ENCODE results near the gene ADCY1. TPM values are rescaled to one million over a fixed set of nuclear protein-coding genes. Genes with fewer than 3 reads are reported as not detected.

ADCY1 gene
- total and polyA plus RNA-seq, 2 donors, result 1.2 to 3.7 TPM

DNA sequence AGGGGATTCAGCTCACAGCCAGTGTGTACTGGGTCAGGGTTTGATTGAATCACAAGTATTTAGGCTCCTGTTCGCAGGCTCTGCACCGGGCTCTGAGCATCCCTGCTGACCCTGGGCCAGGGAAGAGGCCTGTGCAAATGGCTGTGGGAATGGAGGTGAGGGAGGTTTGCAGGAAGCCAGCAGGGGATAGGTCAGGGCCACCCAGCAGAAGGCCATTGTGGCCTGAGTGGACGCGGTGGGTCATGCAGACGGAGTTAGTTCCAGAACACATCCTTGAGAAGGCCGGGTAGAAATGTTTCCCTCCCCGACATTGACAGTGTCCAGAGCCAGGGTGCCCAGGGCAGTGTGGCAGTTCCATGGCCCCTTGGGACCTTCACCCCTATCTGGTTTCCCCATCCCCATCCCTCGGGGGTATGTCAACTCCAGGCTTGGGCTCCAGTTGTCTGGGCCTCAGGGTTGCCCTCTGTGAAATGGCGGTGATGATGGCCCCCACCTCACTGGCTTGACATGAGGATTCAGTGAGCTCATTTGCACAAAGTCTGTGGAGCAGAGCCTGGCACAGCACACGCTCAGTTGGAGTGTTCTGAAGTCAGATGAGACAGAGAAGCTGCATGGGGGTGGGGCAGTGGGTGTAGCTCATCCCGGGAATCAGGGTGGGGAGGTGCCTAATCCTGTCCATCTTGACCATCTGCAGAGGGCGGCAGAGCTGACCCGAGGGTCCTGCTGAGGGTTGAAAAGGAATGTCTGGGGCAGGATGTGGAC is 107.6 kb downstream of the ADCY1 start:
- Histone ChIP-seq H3K36me3 (ENCODE audit: insufficient read depth) (no peaks in the 10 kb centered on the region), H3K27ac (ENCODE audit: low read depth) (no peak overlapping the region), H3K4me3 (ENCODE audit: low read depth, low read length) (no peak overlapping the region), H3K4me1 (ENCODE audit: insufficient read depth) (no peaks in the 10 kb centered on the region)
- WGBS, result 83% methylated on average over 13 of the region's 13 CpGs
- no peak for DNase-seq (ENCODE audit: extremely low spot score)

DNA sequence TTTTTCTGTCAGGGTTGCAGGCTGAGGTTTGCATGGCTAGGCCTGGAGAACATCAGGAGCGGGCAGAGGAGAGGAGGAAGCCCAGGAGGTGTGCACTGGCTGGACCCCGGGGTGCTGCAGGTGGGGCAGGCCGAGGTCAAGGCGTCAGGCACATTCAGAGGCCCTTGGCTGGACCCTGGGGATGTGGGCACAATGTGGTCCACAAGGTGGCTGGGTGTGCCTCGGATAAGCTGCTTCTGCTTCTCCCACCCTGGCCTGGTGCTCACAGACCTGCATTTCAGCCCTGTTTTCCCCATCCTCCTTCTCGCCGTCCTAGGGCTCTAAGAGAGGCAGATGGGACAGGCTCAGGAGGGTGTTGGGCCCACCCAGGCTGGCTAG is 108.2 kb downstream of the ADCY1 start:
- Histone ChIP-seq H3K4me3 (ENCODE audit: low read depth, low read length) (no peak overlapping the region), H3K4me1 (ENCODE audit: insufficient read depth) (no peaks in the 10 kb centered on the region), H3K27ac (ENCODE audit: low read depth) (no peak overlapping the region), H3K36me3 (ENCODE audit: insufficient read depth) (no peaks in the 10 kb centered on the region)
- DNase-seq (ENCODE audit: extremely low spot score), result no peak
- WGBS, result 88% methylated on average over 7 of the region's 7 CpGs

DNA sequence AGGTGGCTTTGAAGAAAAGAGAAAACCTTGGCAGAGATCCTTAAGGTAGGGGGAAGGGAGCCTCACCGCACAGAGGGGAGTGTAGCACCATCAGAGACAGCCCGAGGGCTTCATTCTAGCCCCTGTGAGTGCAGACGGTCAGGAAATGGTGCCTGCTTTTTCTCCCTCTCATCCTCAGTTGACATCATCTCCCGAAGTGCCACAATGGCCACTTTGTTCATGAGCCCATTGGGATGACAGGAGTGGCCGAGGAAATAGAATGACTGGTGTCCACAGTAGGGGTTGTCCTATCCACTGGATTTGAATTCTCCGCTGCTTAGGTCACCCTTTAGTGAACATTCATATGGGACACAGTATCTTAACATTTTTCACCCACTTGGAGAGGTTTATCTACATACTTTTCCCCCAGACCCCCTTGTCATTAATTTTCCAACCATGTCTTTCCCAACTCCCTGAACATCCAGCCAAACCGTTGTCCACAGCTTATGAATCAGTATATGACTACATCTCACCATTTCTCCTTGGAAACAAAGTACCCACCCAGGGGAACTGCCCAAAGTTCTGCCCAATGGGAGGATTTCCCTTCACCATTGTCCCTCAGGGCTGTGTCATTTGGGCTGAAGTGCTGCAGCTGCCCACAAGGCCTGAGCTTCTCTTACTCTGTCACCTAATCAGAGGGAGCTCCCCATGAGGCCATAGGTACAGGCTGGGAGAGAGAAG is 108.8 kb downstream of the ADCY1 start:
- Histone ChIP-seq H3K4me1 (ENCODE audit: insufficient read depth) (no peaks in the 10 kb centered on the region), H3K27ac (ENCODE audit: low read depth) (no peak overlapping the region), H3K36me3 (ENCODE audit: insufficient read depth) (no peaks in the 10 kb centered on the region), H3K4me3 (ENCODE audit: low read depth, low read length) (no peak overlapping the region)
- no peak for DNase-seq (ENCODE audit: extremely low spot score)
- WGBS, result 87% methylated on average over 7 of the region's 7 CpGs

DNA sequence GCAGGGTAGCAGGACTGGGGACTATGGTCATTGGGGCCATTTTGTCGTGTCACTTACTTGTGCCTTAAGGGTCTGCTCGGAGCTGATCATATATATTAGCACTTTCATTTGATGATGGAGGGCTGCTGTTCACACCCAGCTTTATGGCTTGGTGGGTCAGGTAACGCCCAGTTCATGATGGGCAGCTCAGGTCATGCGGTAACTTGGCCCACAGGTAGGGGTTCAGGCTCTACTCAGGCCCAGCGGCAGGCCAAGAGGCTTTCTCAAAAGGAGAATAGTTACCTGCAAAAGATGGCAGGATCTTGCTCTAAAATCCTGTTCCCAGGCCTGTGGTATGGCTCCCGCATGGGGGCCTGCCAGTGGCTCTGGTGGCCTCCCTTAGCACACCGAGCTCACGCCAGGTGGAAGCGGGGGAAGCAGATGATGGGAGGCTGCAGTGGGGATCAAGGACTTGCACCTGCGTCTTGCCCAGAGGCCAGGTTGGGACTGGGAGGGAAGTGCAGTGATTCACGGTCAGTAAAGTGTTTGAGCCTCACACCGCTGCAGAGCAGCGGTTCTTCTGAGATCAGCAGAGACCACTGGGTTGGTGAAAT is 109.5 kb downstream of the ADCY1 start:
- no peak for DNase-seq (ENCODE audit: extremely low spot score)
- no peak overlapping the region for H3K4me3 ChIP-seq (ENCODE audit: low read depth, low read length)
- 95% methylated on average over 13 of the region's 13 CpGs for WGBS

DNA sequence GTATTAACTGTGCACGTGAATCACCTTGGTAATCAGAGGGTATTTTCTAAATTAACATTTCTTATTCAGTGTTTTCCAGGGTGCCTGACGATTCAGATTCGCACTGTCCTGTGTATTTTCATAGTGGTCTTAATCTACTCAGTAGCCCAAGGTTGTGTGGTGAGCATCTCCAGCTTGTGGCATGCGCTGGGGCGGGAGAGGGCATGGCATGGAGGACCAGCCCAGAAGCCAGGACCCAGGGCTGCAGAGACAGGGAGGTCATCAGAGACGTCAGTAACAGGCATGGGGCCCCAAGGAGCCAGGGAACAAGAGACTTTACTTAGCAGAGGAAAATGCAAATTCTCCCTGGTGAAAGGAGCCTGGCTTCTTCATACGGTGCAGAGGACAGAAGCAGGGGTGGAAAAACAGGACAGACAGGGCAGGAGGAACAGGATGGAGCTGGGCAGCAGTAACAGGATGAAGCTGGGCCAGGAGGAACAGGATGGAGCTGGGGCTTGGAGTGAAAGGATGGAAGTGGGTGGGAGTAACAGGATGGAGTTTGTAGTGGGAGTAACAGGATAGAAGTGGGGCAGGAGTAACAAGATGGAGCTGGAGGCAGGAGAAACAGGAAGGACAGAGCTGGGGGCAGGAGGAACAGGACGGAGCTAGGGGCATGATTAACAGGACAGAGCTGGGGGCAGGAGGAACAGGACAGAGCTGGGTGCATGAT is 110.9 kb downstream of the ADCY1 start:
- WGBS, result 70% methylated on average over 8 of the region's 8 CpGs
- no peaks in the 10 kb centered on the region for H3K36me3 ChIP-seq (ENCODE audit: insufficient read depth)
- H3K27ac ChIP-seq (ENCODE audit: low read depth), result no peak overlapping the region
- no peak for DNase-seq (ENCODE audit: extremely low spot score)
- no peak overlapping the region for H3K4me3 ChIP-seq (ENCODE audit: low read depth, low read length)
- no peaks in the 10 kb centered on the region for H3K4me1 ChIP-seq (ENCODE audit: insufficient read depth)

More for the DNA sequence above, 109.5 kb downstream of the ADCY1 start:
- Histone ChIP-seq H3K36me3 (ENCODE audit: insufficient read depth) (no peaks in the 10 kb centered on the region), H3K4me1 (ENCODE audit: insufficient read depth) (no peaks in the 10 kb centered on the region), H3K27ac (ENCODE audit: low read depth) (no peak overlapping the region)

DNA sequence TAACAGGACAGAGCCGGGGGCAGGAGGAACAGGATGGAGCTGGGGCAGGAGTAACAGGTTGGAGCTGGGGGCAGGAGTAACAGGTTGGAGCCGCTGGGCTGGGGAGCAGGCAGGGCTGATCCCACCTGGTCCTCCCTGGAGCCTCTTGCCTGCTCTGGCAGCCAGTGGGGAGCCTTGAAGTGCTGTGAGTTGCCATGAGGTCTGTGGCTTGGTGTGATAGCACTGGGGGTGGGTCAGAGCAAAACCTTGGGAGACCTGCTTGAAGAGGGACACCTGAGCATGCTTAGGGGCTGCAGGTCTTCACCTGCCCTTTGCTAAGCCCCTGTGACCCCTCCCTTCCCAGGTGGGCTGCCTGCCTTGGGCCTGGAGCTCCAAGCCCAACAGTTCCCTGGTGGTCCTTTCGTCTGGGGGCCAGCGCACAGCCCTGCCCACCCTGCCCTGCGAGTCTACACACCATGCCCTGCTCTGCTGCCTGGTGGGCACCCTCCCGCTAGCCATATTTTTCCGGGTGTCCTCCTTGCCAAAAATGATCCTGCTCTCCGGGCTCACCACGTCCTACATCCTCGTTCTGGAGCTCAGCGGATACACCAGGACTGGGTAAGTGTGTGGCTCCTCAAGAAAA is 111.6 kb downstream of the ADCY1 start:
- Histone ChIP-seq H3K27ac (ENCODE audit: low read depth) (no peak overlapping the region), H3K36me3 (ENCODE audit: insufficient read depth) (no peaks in the 10 kb centered on the region), H3K4me1 (ENCODE audit: insufficient read depth) (no peaks in the 10 kb centered on the region), H3K4me3 (ENCODE audit: low read depth, low read length) (no peak overlapping the region)
- DNase-seq (ENCODE audit: extremely low spot score), result no peak
- WGBS, result 90% methylated on average over 11 of the region's 11 CpGs

DNA sequence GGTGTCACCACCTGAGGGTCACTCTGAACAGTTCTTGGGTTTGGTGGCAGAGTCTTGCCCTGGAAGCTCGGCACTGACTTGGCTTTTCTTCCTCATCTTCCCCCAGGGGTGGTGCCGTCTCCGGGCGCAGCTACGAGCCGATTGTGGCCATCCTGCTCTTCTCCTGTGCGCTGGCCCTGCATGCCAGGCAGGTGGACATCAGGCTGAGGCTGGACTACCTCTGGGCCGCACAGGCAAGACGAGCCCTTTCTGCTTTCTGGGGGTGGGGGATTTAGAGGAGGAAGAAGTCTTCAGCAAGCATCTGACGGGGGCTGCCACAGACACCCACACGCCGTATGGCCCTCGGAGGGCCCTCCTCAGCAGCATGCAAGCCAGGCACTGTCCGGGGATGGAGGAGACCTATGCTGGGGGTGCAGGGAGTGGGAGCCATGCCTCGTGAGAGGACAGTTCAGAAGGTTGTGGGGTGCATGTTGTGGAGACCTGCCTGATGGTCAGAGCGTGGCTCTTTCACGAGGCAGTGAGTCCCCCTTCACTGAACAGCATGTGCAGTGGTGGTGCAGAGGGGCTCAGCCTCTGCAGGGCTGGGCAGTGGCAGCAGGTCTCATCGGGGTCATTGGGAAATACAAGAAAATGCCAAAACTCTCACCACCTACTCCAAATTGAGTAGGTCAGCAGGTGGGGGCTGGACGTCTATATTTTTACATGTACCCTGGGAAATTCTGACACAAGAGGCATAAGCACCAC is 112.4 kb downstream of the ADCY1 start:
- DNase-seq (ENCODE audit: extremely low spot score), result no peak
- WGBS, result 91% methylated on average over 19 of the region's 19 CpGs
- Histone ChIP-seq H3K36me3 (ENCODE audit: insufficient read depth) (no peaks in the 10 kb centered on the region), H3K4me3 (ENCODE audit: low read depth, low read length) (no peak overlapping the region), H3K4me1 (ENCODE audit: insufficient read depth) (no peaks in the 10 kb centered on the region), H3K27ac (ENCODE audit: low read depth) (no peak overlapping the region)

DNA sequence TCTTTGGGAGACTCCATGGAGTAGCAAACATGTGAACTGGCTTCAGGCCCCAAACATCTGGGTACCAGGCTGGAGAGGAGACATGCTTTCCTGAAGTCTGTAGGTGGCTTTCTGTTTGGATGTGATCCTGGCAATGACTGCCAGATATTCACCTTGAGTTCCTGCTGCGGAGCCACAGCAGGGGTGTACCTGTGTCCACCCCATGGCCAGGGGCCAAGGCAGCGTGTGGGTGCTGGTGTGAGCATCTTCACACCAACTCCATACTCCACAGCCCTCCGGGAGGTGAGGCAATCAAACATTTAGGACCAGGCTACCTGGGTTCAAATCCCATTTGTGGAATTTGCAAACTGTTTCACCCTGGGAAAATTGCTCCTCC is 113.0 kb downstream of the ADCY1 start:
- no peaks in the 10 kb centered on the region for H3K4me1 ChIP-seq (ENCODE audit: insufficient read depth)
- no peak for DNase-seq (ENCODE audit: extremely low spot score)
- no peak overlapping the region for H3K27ac ChIP-seq (ENCODE audit: low read depth)
- no peaks in the 10 kb centered on the region for H3K36me3 ChIP-seq (ENCODE audit: insufficient read depth)
- WGBS, result 92% methylated on average over 3 of the region's 3 CpGs
- no peak overlapping the region for H3K4me3 ChIP-seq (ENCODE audit: low read depth, low read length)

DNA sequence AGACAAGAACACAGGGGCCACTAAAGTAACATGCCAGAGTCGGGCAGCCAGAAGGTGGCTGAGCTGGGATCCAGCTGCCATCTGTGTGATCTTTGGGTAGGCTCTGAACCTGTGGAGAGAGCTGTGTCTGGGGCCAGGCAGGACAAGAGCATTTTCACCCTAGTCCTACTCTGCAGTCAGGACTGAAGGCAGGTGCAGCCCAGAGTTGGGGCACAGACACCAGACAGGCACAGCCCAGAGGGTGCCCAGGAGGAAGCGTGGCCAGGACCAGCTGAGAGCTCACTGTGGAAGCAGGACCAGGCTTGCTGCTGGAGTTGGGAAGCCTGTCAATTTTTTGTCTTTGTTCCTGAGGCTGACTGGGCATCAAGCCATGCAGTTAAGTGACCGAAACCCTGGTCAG is 113.6 kb downstream of the ADCY1 start:
- DNase-seq (ENCODE audit: extremely low spot score), result no peak
- no peaks in the 10 kb centered on the region for H3K4me1 ChIP-seq (ENCODE audit: insufficient read depth)
- no peaks in the 10 kb centered on the region for H3K36me3 ChIP-seq (ENCODE audit: insufficient read depth)
- no peak overlapping the region for H3K4me3 ChIP-seq (ENCODE audit: low read depth, low read length)
- WGBS, result 83% methylated on average over 3 of the region's 3 CpGs
- H3K27ac ChIP-seq (ENCODE audit: low read depth), result no peak overlapping the region

DNA sequence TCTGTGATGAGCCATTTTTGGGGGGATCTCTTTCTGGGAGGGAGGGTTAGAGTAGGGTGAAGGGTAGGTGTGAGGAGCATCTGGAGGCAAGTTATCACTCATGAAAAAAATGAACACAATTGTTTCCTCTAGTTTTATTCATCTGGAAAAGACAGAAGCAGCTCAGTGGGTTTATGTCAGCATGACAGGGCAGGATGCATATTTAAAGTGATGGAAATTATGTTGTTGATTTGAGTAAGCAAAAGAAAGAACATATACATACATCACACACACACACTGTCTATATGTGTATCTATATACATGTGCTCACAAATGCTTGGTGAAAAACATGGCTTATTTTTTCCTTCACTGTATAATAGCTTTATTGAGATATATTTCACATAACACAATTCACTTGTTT is 114.2 kb downstream of the ADCY1 start:
- Histone ChIP-seq H3K4me1 (ENCODE audit: insufficient read depth) (no peaks in the 10 kb centered on the region), H3K27ac (ENCODE audit: low read depth) (no peak overlapping the region), H3K36me3 (ENCODE audit: insufficient read depth) (no peaks in the 10 kb centered on the region), H3K4me3 (ENCODE audit: low read depth, low read length) (no peak overlapping the region)
- DNase-seq (ENCODE audit: extremely low spot score), result no peak

DNA sequence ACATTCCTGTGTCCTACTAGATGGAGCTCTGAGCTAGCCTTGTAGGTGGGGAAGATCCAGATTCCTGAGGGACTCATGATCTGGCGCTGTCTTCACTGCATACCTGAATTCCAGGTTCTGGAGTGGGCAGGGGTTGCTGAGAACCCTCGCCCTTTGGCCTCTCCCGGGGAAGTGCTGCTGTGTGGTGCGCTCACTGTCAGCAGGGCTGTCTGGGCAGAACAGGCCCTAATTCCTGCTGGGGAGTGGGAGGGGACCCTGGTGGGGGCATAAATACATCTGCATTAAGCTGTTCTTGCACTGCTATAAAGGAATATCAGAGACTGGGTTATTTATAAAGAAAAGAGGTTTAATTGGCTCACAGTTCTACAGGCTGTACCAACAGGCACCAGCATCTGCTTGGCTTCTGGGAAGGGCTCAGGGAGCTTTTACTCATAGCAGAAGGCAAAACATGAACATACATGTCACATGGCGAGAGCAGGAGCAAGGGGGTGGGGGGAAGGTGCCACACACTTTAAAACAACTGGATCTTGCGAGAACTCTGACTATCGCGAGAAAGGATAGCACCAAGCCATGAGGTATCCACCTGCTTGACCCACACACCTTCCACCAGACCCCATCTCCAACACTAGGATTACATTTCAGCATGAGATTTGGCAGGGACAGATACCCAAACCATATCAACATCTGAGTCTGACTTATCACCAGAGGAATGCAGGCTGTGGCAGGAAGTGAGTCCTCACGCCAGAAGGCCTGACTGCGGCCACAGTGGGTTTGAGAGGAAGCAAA is 115.0 kb downstream of the ADCY1 start:
- no peak for DNase-seq (ENCODE audit: extremely low spot score)
- no peaks in the 10 kb centered on the region for H3K36me3 ChIP-seq (ENCODE audit: insufficient read depth)
- no peaks in the 10 kb centered on the region for H3K4me1 ChIP-seq (ENCODE audit: insufficient read depth)
- 81% methylated on average over 10 of the region's 10 CpGs for WGBS
- H3K4me3 ChIP-seq (ENCODE audit: low read depth, low read length), result no peak overlapping the region
- H3K27ac ChIP-seq (ENCODE audit: low read depth), result no peak overlapping the region
